HG03460 (cell line): ENCODE data around the gene SFMBT1.
"Not testable (repeated sequence)": the region's sequence is repeated elsewhere in the genome, so short reads cannot be mapped to it uniquely, and the experiment has no call there.

Source experiments
- ATAC-seq: cut with Tn5 transposase; IDR thresholded peaks from one replicate; pipeline ENCODE4 v1.9.1; 2021; ENCODE audit not compliant: unreplicated experiment

The SFMBT1 gene

GRCh38 chr3:53074366-53074696 lies 28.5 kb upstream of the SFMBT1 start:
- no peak for ATAC-seq

DNA sequence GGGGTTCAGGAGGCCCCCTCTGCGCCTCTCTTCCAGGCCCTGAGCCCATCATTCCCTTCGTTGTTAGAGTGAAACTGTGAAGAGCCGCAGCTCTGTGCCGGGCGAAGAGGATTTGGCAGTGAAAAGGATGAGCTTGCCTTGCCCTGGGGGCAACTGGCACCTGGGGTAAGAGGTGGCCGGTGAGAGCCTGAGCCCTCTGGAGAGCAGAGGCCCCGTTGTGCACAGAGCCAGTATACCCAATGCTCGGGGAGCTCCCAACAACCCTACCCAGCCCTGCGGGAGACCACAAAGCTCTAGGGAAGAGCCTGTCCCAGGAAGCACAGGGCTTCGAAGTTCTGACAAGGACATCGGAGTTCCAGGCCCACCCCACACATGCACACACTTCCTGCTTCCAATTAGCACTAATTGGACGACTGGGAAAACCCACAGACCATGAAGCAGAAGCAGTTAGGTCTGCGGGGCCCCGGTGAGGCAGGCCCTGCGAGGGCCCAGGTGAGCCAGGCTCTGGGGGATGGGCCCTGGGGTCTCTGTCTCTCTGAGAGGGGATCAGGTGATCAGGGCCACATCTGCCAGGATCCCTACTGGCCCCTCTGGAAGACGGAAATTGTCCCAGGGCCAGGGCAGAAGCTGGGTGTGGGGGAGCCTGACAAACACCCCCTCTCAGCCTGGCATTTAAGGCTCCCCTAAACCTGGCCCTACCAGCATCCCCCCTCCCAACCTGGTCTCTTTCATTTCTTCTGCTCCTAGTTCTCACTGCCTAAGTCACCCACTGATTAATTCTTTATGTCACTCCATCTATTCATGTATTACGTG lies 27.9 kb upstream of the SFMBT1 start:
- ATAC-seq = no peak

- ATAC-seq = peak; percentile 87
Measured at GRCh38 chr3:53072653-53073552, 27.0 kb upstream of the SFMBT1 start.

DNA sequence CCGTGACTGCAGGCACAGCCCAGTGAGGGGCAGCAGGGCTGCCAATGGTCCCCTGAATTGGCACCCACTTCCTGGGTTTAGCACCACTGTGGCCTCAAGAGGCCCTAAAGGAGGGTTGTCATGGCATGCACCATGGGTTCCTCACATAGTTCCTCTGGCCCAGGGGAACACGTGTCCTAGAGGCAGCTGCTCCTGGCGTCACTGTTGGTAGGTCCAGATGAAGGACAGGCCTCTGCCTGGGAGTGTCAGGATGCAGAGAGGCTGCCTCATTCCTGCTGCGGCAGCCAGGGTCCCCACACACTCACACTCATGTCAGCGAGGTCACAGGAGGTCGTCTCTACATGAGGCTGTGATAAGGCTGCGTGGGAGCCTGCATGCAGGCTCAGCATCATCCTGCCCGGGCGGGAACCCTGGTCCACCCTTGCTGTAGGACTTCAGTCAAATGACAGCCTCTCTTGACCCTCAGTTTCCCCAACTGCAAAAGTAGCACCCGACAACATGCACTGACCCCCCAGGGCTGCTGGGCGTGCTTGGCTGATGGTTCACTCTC lies 26.1 kb upstream of the SFMBT1 start:
- no peak for ATAC-seq

- ATAC-seq = no peak
Measured at GRCh38 chr3:53069422-53070068, 23.7 kb upstream of the SFMBT1 start.

DNA sequence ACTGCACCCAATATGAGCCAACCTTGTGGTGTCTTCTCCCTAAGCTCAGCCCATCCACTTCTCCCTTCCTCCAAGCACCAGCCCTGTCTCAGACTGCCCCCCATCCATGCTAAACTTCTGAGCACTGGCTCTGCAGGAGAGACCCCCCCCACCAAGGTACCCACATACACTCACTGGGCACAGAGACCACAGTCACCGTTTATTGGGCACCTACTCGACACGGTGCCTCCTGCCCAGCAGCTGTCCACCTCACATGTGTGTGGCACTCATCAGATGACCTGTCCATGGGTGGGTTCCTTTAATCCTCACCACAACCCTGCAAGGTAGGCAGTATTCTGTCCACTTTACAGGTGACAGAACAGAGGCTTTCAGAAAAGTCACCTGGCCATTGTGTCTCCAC lies 22.3 kb upstream of the SFMBT1 start:
- no peak for ATAC-seq

GRCh38 chr3:53067567-53067966 lies 21.7 kb upstream of the SFMBT1 start:
- ATAC-seq = no peak

- no peak for ATAC-seq
Measured at GRCh38 chr3:53065841-53066480, 20.1 kb upstream of the SFMBT1 start.

GRCh38 chr3:53062905-53063304 lies 17.0 kb upstream of the SFMBT1 start:
- no peak for ATAC-seq

DNA sequence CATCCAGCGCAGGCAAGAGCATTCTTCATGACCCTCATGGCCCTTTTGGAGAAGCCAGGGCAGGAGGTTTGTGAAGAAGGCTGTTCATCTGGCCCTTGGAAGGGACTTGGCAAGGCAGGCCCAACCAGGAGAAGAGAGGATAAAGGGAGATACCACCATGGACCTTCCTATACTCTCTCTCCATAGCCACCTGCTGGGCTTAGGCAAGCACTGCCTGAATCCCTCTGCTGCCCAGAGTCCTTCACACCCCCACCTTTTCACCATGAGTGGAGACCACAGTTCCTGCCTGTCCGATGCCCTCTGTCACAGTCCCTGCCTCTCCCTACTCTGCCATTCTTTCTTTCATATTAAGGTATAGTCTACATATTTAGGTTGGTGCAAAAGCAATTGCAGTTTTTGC lies 10.6 kb upstream of the SFMBT1 start:
- no peak for ATAC-seq

- ATAC-seq = not testable (repeated sequence)
Measured at GRCh38 chr3:53054233-53054632, 8.4 kb upstream of the SFMBT1 start.

- no peak for ATAC-seq
Measured at GRCh38 chr3:53051929-53052328, 6.1 kb upstream of the SFMBT1 start.

DNA sequence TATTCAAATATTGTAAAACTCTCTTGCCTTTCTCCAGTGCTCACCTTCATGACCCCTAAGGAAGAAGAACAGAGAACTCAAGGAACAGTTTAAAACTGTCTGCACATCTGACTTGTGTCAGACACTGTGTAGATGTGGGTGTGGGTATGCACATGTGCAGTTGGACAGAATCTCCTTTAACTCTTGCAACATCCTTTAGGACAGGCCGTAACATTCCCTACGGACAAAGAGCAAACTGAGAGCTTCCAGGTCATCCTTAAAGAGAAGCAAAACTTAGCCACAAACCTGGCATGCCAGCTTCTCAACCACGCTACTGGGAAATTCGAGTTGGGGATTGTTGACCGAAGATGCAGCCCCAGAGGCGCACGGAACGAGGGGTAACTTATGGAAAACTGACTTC lies 4.1 kb upstream of the SFMBT1 start:
- ATAC-seq = no peak

GRCh38 chr3:53046171-53047170 lies 598 bp upstream of the SFMBT1 start:
- peak; percentile 40 for ATAC-seq

GRCh38 chr3:53044711-53045517 lies 959 bp downstream of the SFMBT1 start:
- peak; percentile 38 for ATAC-seq

DNA sequence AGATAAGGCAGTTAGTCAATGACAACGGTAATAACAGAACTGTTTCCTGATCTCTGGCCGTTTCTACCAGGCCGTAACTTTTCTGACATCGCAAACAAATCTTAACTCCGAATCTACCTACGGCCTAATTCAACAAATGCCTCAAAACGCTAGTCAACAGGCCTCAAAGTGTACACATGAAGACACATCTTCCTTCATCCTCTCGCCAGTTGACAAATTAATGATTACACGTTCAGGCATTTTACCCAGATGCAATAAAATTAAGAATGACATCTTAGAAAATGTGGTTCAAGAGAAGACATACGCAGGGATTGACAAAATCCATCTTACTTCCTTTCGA lies 1.5 kb downstream of the SFMBT1 start:
- ATAC-seq = no peak

DNA sequence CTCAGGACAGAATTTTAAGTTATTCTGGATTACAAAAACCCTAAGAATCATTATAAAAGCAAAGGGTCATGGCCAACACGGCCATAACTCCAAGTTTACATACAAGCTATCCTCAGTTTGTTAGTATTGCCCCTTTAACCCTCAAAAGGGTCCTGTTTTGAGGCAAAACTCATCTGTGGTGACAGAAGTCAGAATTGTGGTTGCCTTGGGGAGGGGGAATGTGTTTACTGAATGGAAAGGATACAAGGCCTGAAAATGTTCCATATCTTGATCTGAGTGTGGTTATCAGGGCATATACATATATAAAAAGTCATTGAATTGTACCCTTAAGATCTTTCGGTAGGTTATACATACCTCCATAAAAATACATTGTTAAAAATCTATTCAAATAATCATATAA lies 2.1 kb downstream of the SFMBT1 start:
- no peak for ATAC-seq

DNA sequence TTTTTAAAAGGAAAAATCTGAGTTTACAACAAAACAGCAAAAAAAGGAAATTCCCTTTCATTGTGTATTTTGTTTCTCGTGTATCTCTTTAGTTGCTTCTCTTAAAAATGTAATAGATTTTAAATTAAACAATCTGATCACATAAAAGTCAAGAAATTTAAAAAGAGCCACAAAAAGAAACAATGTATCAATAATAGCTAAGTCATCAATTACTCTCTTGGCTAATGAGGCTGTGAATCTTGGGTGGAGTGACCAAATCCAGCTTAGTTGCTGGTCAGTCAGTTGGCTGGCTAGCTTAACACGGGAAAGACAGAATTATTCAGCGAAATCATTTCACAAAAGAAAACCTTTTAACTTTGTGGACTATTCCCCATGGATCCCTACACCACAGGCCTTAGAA lies 3.2 kb downstream of the SFMBT1 start:
- ATAC-seq = no peak

DNA sequence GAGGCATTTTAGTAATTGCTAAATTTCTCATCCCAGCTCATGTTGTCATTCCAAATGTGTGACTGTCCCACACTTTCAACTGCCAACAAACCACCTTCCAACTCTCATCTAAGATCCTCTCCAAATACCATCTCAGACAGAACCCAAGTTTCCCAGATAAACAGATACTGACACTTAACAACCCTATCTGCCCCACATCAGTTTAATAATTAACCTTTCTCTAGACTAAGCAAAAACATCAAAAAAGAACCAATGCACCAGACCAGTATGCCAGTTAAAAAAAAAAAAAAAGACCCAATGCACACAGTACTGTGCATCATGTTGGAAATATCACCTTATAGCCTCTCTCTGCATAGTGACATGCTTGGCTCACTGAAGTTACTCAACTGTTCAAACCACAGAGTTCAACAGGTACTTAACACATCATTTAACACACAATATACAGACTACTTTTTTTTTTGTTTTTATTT lies 5.5 kb downstream of the SFMBT1 start:
- no peak for ATAC-seq
